Measurements from ENCODE around the gene DTNB. TPM values are rescaled to one million over a fixed set of nuclear protein-coding genes. Genes with fewer than 3 reads are reported as not detected.

The DTNB gene
- total and polyA plus RNA-seq, 12 donors = 4.7 to 27.5 (median 9.4) TPM

DNA sequence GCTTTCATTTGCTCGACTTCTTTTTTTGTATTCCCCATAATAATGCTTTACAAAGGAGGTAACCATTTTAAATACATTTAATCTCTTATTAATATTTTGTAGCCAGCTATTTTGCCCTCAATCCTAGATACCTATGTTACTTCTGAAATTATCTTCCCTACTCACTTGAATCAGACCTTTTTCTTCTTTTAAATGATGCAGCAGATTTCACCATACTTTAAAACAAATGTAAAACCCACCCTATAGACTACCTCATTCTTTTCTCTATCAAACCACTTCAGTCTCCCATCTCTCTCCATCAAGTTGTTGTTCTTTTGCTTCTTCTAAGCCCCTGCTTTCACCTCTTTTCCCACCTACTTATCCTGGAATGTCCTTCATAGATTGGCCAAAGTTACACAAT lies 180.2 kb downstream of the DTNB start:
- H3K27me3 ChIP-seq = no peaks in the 10 kb centered on the region
- no peak overlapping the region for H3K4me3 ChIP-seq
- H3K36me3 ChIP-seq (replicated peaks in 1 of 2) = no peaks in the 10 kb centered on the region
- intact Hi-C loops (cut with DNase I) = no loop called here
- H3K27ac ChIP-seq = no peak overlapping the region
- TF ChIP-seq, protein P1, sequence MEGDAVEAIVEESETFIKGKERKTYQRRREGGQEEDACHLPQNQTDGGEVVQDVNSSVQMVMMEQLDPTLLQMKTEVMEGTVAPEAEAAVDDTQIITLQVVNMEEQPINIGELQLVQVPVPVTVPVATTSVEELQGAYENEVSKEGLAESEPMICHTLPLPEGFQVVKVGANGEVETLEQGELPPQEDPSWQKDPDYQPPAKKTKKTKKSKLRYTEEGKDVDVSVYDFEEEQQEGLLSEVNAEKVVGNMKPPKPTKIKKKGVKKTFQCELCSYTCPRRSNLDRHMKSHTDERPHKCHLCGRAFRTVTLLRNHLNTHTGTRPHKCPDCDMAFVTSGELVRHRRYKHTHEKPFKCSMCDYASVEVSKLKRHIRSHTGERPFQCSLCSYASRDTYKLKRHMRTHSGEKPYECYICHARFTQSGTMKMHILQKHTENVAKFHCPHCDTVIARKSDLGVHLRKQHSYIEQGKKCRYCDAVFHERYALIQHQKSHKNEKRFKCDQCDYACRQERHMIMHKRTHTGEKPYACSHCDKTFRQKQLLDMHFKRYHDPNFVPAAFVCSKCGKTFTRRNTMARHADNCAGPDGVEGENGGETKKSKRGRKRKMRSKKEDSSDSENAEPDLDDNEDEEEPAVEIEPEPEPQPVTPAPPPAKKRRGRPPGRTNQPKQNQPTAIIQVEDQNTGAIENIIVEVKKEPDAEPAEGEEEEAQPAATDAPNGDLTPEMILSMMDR (IDR thresholded peaks at IDR 0.05) = no peak
- TF ChIP-seq POLR2A (IDR thresholded peaks at IDR 0.05) = no peak
- H3K4me1 ChIP-seq (replicated peaks in 1 of 2) = no peaks in the 10 kb centered on the region
- DNase-seq = no peak
- H3K9me3 ChIP-seq (replicated peaks in 1 of 3) = no peaks in the 10 kb centered on the region
- 85 to 97% (median 93%) methylated on average over 1 of the region's 1 CpG for WGBS, 4 donors

DNA sequence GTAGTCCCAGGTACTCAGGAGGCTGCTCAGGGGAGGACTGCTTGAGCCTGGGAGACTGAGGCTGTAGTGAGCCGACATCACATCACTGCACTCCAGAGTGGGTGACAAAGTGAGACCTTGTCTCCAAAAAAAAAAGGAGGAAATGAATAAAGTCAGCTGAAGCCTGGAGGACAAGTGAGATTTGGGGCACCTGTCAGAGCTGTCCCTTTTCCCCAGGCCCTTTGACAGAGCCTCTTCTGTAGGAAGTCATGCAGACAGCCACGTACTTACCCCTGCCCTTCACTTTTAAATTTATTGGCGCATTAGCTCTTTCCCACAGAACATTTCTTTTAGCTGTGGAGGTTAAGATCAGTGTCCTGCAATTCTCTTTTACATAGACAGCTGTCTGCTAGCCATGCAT lies 180.7 kb downstream of the DTNB start:
- Histone ChIP-seq H3K4me3 (no peak overlapping the region), H3K9me3 (replicated peaks in 1 of 3) (no peaks in the 10 kb centered on the region), H3K4me1 (replicated peaks in 1 of 2) (no peaks in the 10 kb centered on the region), H3K27me3 (no peaks in the 10 kb centered on the region), H3K36me3 (replicated peaks in 1 of 2) (no peaks in the 10 kb centered on the region), H3K27ac (no peak overlapping the region)
- TF ChIP-seq POLR2A (IDR thresholded peaks at IDR 0.05) = no peak
- 88 to 99% (median 93%) methylated on average over 3 of the region's 3 CpGs for WGBS, 4 donors
- DNase-seq = no peak
- intact Hi-C loops (cut with DNase I) = no loop called here

DNA sequence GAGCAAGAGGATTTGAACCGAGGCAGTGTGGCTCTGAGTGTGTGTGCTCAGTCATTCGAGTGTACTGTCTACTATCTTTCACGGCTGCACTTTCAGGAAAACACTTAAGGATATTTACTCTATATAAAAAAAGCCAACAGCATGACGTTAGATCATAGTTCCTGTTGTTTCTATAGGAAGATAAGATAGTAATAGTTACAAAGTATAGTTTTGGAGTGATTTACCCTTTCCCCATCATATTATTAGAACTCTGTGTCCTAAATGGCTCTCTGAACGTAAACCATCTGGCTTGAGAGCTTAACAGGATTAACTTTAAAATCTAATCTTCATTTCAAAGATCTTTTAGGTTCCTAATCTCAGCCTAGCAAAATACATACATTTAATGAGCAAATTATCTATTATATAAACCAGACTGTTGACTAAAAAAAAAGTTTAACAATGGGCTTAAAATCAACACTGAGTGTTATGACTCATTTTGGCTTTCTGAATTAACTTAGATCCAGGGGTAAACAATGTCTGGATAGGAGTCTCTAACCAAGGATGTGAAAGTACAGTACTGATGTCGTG lies 181.3 kb downstream of the DTNB start:
- DNase-seq = no peak
- Histone ChIP-seq H3K4me3 (no peak overlapping the region), H3K27ac (no peak overlapping the region), H3K27me3 (no peaks in the 10 kb centered on the region), H3K9me3 (replicated peaks in 1 of 3) (no peaks in the 10 kb centered on the region), H3K36me3 (replicated peaks in 1 of 2) (no peaks in the 10 kb centered on the region), H3K4me1 (replicated peaks in 1 of 2) (no peaks in the 10 kb centered on the region)
- WGBS, 4 donors = 77 to 80% (median 77%) methylated on average over 6 of the region's 6 CpGs
- TF ChIP-seq, protein P1 (IDR thresholded peaks at IDR 0.05) = no peak
- TF ChIP-seq POLR2A (IDR thresholded peaks at IDR 0.05) = no peak
- intact Hi-C loops (cut with DNase I) = no loop called here

DNA sequence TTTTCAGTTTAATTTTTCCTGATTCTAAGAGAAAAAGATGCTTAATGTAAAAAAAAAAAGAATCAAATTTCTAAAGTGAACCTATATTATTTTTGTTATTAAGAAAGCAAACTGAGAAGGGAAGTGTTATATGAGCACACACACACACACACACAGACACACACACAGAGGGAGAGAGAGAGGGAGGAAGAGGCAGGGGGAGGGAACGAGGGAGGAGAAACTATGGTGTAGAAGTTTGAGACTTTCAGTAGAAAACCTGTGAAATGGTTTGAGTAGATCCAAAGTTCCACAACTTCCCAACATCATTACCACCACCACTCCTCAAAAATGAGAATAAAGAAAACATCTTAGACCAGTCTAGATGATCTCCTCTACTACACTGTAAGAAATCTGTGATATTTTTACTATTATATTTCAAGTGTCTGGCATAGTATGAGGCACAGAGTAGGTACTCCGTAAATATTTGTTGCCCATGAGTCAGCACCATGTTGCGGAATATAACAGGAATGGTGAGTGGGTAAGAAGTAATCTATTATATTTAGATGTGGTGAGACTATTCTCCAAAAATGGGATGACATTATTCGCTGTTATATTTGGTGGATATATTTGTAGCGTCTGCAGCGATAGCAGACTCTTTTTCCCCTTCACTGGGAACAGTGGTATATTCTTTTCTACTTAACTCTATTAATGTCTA lies 182.2 kb downstream of the DTNB start:
- Histone ChIP-seq H3K27me3 (no peaks in the 10 kb centered on the region), H3K9me3 (replicated peaks in 1 of 3) (no peaks in the 10 kb centered on the region), H3K27ac (no peak overlapping the region), H3K4me3 (no peak overlapping the region), H3K4me1 (replicated peaks in 1 of 2) (no peaks in the 10 kb centered on the region), H3K36me3 (replicated peaks in 1 of 2) (no peaks in the 10 kb centered on the region)
- intact Hi-C loops (cut with DNase I) = no loop called here
- TF ChIP-seq POLR2A (IDR thresholded peaks at IDR 0.05) = no peak
- TF ChIP-seq, protein P1 (IDR thresholded peaks at IDR 0.05) = no peak
- no peak for DNase-seq
- 86 to 90% (median 89%) methylated on average over 6 of the region's 6 CpGs for WGBS, 4 donors

DNA sequence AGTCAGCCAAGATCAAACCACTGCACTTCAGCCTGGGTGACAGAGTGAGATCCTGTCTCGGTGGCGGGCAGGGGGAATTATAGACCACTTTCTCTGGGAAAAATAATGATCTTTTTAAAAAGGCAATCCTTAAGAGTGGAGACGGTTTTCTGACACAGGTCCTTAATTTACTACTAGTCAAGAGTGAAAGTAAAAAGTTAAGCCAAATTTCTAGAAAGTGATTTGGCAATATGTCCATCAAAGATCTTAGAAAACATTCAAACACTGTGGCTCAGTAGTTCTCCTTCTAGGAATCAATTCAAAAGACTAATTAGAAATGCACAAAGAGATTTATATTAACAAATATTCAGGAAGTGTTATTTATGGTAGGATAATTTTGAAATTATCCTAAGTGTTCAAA lies 183.2 kb downstream of the DTNB start:
- no peak for DNase-seq
- no peaks in the 10 kb centered on the region for H3K4me1 ChIP-seq (replicated peaks in 1 of 2)
- no peak overlapping the region for H3K4me3 ChIP-seq
- H3K9me3 ChIP-seq (replicated peaks in 1 of 3) = no peaks in the 10 kb centered on the region
- no peak for TF ChIP-seq POLR2A (IDR thresholded peaks at IDR 0.05)
- TF ChIP-seq, protein P1 (IDR thresholded peaks at IDR 0.05) = no peak
- WGBS, 4 donors = 63 to 78% (median 67%) methylated on average over 3 of the region's 3 CpGs
- intact Hi-C loops (cut with DNase I) = no loop called here
- no peak overlapping the region for H3K27ac ChIP-seq
- no peaks in the 10 kb centered on the region for H3K36me3 ChIP-seq (replicated peaks in 1 of 2)
- no peaks in the 10 kb centered on the region for H3K27me3 ChIP-seq
